SK-N-SH (cell line): ENCODE measurements around the gene RFPL4A. TPM values are rescaled to one million over a fixed set of nuclear protein-coding genes. Genes with fewer than 3 reads are reported as not detected.

Experiments used
- CTCF ChIA-PET: fragments of 300-600, 350-600 bp; formaldehyde crosslinking; extraction: SDS; loops from one replicate; lab custom pipeline; 2021; lab: Yijun Ruan, JAX
- POLR2A ChIA-PET: fragments of 350-600 bp; sonication (Branson Sonifier 250); formaldehyde crosslinking; extraction: SDS; loops from one replicate; lab custom pipeline; 2020; ENCODE audit warnings: antibody characterized with exemption, inconsistent platforms; lab: Yijun Ruan, JAX
- DNase-seq: peaks from one replicate; pipeline ENCODE4 v3.0.0; 2012
- H2AFZ ChIP-seq: fragments of 200-600 bp; sonication (generic); 2 replicates; pipeline ENCODE4 v1.8.1; 2016; ENCODE audit warnings: antibody characterized with exemption, mild to moderate bottlenecking, low read depth
- H3F3A ChIP-seq: fragments of 200-600 bp; sonication (generic); replicated peaks from 2 replicates; pipeline ENCODE3; 2016; ENCODE audit warnings: antibody characterized with exemption, mild to moderate bottlenecking; ENCODE audit not compliant: insufficient read depth
- H3K27ac ChIP-seq, 2 experiments: fragments of 200-500 bp in 1 of 2; fragments of 200-600 bp in 1 of 2; sonication (Bioruptor generic) in 1 of 2; sonication (generic), shearing (Covaris generic) in 1 of 2; 2 replicates each; pipeline versions ENCODE4 v1.5.1 to v1.6.1; 2014 to 2016; ENCODE audit warnings: low read depth in 2 of 2, inconsistent platforms in 1 of 2, low read length in 1 of 2, mild to moderate bottlenecking in 1 of 2, mixed read lengths in 1 of 2
- H3K27me3 ChIP-seq: fragments of 200-600 bp; sonication (generic), shearing (Covaris generic); 2 replicates; pipeline ENCODE4 v1.6.1; 2016; ENCODE audit warnings: mixed run types; ENCODE audit not compliant: insufficient read depth
- H3K36me3 ChIP-seq, 2 experiments: fragments of 200-500 bp in 1 of 2; fragments of 200-600 bp in 1 of 2; sonication (Bioruptor generic) in 1 of 2; sonication (generic) in 1 of 2; replicated peaks in 1 of 2; 2 replicates each; pipeline versions ENCODE3 to v1.5.1; 2014 to 2016; ENCODE audit warnings: low read length in 1 of 2, mild to moderate bottlenecking in 1 of 2; ENCODE audit not compliant: insufficient read depth in 2 of 2, control insufficient read depth in 1 of 2
- H3K4me1 ChIP-seq, 2 experiments: fragments of 200-500 bp in 1 of 2; fragments of 200-600 bp in 1 of 2; sonication (Bioruptor generic) in 1 of 2; sonication (generic), shearing (Covaris generic) in 1 of 2; 2 replicates each; pipeline versions ENCODE4 v1.5.1 to v1.6.1; 2014 to 2016; ENCODE audit warnings: low read depth in 1 of 2, low read length in 1 of 2, mixed run types in 1 of 2; ENCODE audit not compliant: insufficient read depth in 2 of 2, control insufficient read depth in 1 of 2
- H3K4me2 ChIP-seq: fragments of 200-600 bp; sonication (generic), shearing (Covaris generic); 2 replicates; pipeline ENCODE4 v1.6.1; 2017; ENCODE audit warnings: mixed run types
- H3K4me3 ChIP-seq, 2 experiments: fragments of 200-500 bp in 1 of 2; fragments of 200-600 bp in 1 of 2; sonication (Bioruptor generic) in 1 of 2; sonication (generic), shearing (Covaris generic) in 1 of 2; 2 replicates each; pipeline versions ENCODE4 v1.5.1 to v1.8.1; 2014 to 2016; ENCODE audit warnings: low read depth in 2 of 2, inconsistent platforms in 1 of 2, low read length in 1 of 2, mild to moderate bottlenecking in 1 of 2, mixed read lengths in 1 of 2, moderate library complexity in 1 of 2
- H3K79me2 ChIP-seq: fragments of 200-600 bp; sonication (generic); 2 replicates; pipeline ENCODE4 v1.8.1; 2017; ENCODE audit warnings: mild to moderate bottlenecking; ENCODE audit not compliant: insufficient read depth
- H3K9ac ChIP-seq: fragments of 200-600 bp; sonication (generic); 2 replicates; pipeline ENCODE4 v1.6.1; 2017; ENCODE audit warnings: mixed run types
- H3K9me2 ChIP-seq: fragments of 200-600 bp; sonication (generic); 2 replicates; pipeline ENCODE4 v1.6.1; 2017; ENCODE audit warnings: mixed run types
- H3K9me3 ChIP-seq: fragments of 200-600 bp; sonication (generic); 2 replicates; pipeline ENCODE4 v1.6.1; 2017; ENCODE audit warnings: mixed run types, mild to moderate bottlenecking, moderate library complexity
- H4K20me1 ChIP-seq: fragments of 200-600 bp; sonication (generic); 2 replicates; pipeline ENCODE4 v1.6.1; 2017; ENCODE audit warnings: mild to moderate bottlenecking, mixed run types; ENCODE audit not compliant: insufficient read depth
- EP300 ChIP-seq, 2 experiments: IDR thresholded peaks; 2 replicates each; pipeline versions ENCODE4 v1.4.0 to v1.6.1; 2012; ENCODE audit warnings: borderline replicate concordance in 1 of 2, low read depth in 1 of 2, low read length in 1 of 2
- EZH2phosphoT487 ChIP-seq: fragments of 200-600 bp; sonication (generic); IDR thresholded peaks from 2 replicates; pipeline ENCODE4 v1.6.1; 2017; ENCODE audit warnings: low read depth, mixed run types, mild to moderate bottlenecking, antibody characterized with exemption, moderate library complexity, borderline replicate concordance
- FOXM1 ChIP-seq: IDR thresholded peaks from 2 replicates; pipeline ENCODE4 v1.4.0; 2012; ENCODE audit warnings: low read depth, mild to moderate bottlenecking
- GABPA ChIP-seq: IDR thresholded peaks from 2 replicates; pipeline ENCODE4 v1.4.0; 2012; ENCODE audit warnings: low read depth, mild to moderate bottlenecking
- MXI1 ChIP-seq: IDR thresholded peaks from 2 replicates; pipeline ENCODE4 v1.6.1; 2012; ENCODE audit warnings: mild to moderate bottlenecking, low read depth, low read length, improper control_type of control experiment
- NRF1 ChIP-seq: IDR thresholded peaks from 2 replicates; pipeline ENCODE4 v1.6.1; 2012; ENCODE audit warnings: low read depth, mild to moderate bottlenecking, low read length
- RAD21 ChIP-seq: IDR thresholded peaks from 2 replicates; pipeline ENCODE4 v1.6.1; 2012; ENCODE audit warnings: mild to moderate bottlenecking, low read length
- RCOR1 ChIP-seq: fragments of 150-350 bp; IDR thresholded peaks from 2 replicates; pipeline ENCODE4 v1.6.1; 2017; ENCODE audit warnings: antibody characterized with exemption, low read length
- RFX5 ChIP-seq: IDR thresholded peaks from 2 replicates; pipeline ENCODE4 v1.6.1; 2012; ENCODE audit warnings: mild to moderate bottlenecking, improper control_type of control experiment, low read length
- RXRA ChIP-seq: IDR thresholded peaks from 2 replicates; pipeline ENCODE4 v1.4.0; 2012; ENCODE audit warnings: low read depth, mild to moderate bottlenecking, borderline replicate concordance
- SMC3 ChIP-seq: IDR thresholded peaks from 2 replicates; pipeline ENCODE4 v1.6.1; 2012; ENCODE audit warnings: low read depth, low read length, improper control_type of control experiment
- TCF12 ChIP-seq: IDR thresholded peaks from 2 replicates; pipeline ENCODE4 v1.4.0; 2012
- YY1 ChIP-seq: IDR thresholded peaks from 2 replicates; pipeline ENCODE4 v1.4.0; 2012; ENCODE audit warnings: low read depth, mild to moderate bottlenecking
- WGBS: methylation state at CpG from one replicate; pipeline ENCODE4 v1.1.6; 2017; ENCODE audit warnings: low lambda C conversion rate; 5-methylcytosine and 5-hydroxymethylcytosine counted together
- polyA plus RNA-seq, 3 experiments: library from polyadenylated mRNA; depleted of rRNA; stranded (reverse); fragments of >200 nt; gene quantifications; 2 replicates each; pipeline ENCODE4 v1.2.3, GENCODE V29; 2012
- TF ChIP-seq, protein P1 (sequence below): fragments of 150-350 bp; IDR thresholded peaks from 2 replicates; pipeline ENCODE4 v1.6.1; 2016; ENCODE audit warnings: mild to moderate bottlenecking, low read depth, low read length
- TF ChIP-seq, protein P2 (sequence below): IDR thresholded peaks from 2 replicates; pipeline ENCODE4 v1.6.1; 2012; ENCODE audit warnings: mild to moderate bottlenecking, low read depth, low read length, moderate library complexity
- TF ChIP-seq, protein P3 (sequence below): IDR thresholded peaks from 2 replicates; pipeline ENCODE4; 2012
- TF ChIP-seq, protein P4 (sequence below): IDR thresholded peaks from 2 replicates; pipeline ENCODE4 v1.4.0; 2012; ENCODE audit warnings: low read depth, borderline replicate concordance

Gene RFPL4A
- polyA plus RNA-seq, 1 of the 3 experiments (the other 2 are of a cell fraction): not detected

DNA sequence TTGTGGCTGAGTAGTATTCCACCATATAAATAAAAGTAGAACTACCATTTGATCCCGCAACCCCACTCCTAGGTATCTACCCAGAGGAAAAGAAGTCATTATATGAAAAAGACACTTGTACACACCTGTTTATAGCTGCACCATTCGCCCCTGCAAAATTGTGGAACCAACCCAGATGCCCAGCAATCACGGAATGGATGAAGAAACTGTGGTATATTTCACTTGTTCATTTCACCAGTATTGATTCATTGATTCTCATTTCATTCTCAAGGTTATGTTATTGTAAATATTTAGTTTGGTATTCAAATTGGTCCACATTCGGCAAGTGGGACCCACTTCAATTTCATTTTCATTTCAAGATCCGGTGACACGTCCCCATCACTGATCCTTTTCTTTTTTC lies 8.2 kb upstream of the RFPL4A start:
- H3K4me1 ChIP-seq: no peaks in the 10 kb centered on the region
- H2AFZ ChIP-seq: no peak overlapping the region
- H3K27ac ChIP-seq: no peak overlapping the region
- H3K4me3 ChIP-seq: no peak overlapping the region
- peaks cover 61% of the 10 kb centered on the region; the same call in 1 of the 2 replicates for H3K27me3 ChIP-seq
- no peak overlapping the region for H3K9ac ChIP-seq
- H3K4me2 ChIP-seq: no peak overlapping the region
- no peak for DNase-seq
- no peaks in the 10 kb centered on the region for H3F3A ChIP-seq
- no peaks in the 10 kb centered on the region for H3K9me2 ChIP-seq
- H3K79me2 ChIP-seq: no peaks in the 10 kb centered on the region; the same call in 1 of the 2 replicates
- no peaks in the 10 kb centered on the region for H4K20me1 ChIP-seq
- CTCF ChIA-PET: no interaction called here
- no peaks in the 10 kb centered on the region for H3K36me3 ChIP-seq
- TF ChIP-seq EP300 (IDR thresholded peaks at IDR 0.05; ENCODE audit: borderline replicate concordance in 1 of 2, low read depth in 1 of 2, low read length in 1 of 2) (no peak), RXRA (no peak), FOXM1 (no peak), RCOR1 (no peak), MXI1 (no peak), RFX5 (no peak), GABPA (no peak), TCF12 (no peak), NRF1 (no peak), YY1 (no peak), SMC3 (no peak), RAD21 (no peak), EZH2phosphoT487 (no peak)
- TF ChIP-seq, protein P1, sequence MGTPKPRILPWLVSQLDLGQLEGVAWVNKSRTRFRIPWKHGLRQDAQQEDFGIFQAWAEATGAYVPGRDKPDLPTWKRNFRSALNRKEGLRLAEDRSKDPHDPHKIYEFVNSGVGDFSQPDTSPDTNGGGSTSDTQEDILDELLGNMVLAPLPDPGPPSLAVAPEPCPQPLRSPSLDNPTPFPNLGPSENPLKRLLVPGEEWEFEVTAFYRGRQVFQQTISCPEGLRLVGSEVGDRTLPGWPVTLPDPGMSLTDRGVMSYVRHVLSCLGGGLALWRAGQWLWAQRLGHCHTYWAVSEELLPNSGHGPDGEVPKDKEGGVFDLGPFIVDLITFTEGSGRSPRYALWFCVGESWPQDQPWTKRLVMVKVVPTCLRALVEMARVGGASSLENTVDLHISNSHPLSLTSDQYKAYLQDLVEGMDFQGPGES: no peak
- TF ChIP-seq, protein P2, sequence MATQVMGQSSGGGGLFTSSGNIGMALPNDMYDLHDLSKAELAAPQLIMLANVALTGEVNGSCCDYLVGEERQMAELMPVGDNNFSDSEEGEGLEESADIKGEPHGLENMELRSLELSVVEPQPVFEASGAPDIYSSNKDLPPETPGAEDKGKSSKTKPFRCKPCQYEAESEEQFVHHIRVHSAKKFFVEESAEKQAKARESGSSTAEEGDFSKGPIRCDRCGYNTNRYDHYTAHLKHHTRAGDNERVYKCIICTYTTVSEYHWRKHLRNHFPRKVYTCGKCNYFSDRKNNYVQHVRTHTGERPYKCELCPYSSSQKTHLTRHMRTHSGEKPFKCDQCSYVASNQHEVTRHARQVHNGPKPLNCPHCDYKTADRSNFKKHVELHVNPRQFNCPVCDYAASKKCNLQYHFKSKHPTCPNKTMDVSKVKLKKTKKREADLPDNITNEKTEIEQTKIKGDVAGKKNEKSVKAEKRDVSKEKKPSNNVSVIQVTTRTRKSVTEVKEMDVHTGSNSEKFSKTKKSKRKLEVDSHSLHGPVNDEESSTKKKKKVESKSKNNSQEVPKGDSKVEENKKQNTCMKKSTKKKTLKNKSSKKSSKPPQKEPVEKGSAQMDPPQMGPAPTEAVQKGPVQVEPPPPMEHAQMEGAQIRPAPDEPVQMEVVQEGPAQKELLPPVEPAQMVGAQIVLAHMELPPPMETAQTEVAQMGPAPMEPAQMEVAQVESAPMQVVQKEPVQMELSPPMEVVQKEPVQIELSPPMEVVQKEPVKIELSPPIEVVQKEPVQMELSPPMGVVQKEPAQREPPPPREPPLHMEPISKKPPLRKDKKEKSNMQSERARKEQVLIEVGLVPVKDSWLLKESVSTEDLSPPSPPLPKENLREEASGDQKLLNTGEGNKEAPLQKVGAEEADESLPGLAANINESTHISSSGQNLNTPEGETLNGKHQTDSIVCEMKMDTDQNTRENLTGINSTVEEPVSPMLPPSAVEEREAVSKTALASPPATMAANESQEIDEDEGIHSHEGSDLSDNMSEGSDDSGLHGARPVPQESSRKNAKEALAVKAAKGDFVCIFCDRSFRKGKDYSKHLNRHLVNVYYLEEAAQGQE: no peak
- TF ChIP-seq, protein P3, sequence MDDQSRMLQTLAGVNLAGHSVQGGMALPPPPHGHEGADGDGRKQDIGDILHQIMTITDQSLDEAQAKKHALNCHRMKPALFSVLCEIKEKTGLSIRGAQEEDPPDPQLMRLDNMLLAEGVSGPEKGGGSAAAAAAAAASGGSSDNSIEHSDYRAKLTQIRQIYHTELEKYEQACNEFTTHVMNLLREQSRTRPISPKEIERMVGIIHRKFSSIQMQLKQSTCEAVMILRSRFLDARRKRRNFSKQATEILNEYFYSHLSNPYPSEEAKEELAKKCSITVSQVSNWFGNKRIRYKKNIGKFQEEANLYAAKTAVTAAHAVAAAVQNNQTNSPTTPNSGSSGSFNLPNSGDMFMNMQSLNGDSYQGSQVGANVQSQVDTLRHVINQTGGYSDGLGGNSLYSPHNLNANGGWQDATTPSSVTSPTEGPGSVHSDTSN: no peak
- TF ChIP-seq, protein P4, sequence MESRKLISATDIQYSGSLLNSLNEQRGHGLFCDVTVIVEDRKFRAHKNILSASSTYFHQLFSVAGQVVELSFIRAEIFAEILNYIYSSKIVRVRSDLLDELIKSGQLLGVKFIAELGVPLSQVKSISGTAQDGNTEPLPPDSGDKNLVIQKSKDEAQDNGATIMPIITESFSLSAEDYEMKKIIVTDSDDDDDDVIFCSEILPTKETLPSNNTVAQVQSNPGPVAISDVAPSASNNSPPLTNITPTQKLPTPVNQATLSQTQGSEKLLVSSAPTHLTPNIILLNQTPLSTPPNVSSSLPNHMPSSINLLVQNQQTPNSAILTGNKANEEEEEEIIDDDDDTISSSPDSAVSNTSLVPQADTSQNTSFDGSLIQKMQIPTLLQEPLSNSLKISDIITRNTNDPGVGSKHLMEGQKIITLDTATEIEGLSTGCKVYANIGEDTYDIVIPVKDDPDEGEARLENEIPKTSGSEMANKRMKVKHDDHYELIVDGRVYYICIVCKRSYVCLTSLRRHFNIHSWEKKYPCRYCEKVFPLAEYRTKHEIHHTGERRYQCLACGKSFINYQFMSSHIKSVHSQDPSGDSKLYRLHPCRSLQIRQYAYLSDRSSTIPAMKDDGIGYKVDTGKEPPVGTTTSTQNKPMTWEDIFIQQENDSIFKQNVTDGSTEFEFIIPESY: no peak
- TF ChIP-seq, all 33 proteins: peak for 0
- H3K9me3 ChIP-seq: no peaks in the 10 kb centered on the region
- 2% methylated on average over 6 of the region's 6 CpGs for WGBS
- POLR2A ChIA-PET: no interaction called here
